Neuronal stem cell (in vitro differentiated cells): ENCODE results near the gene NLGN1.

Experiments used
- DNase-seq: peaks from one replicate; pipeline ENCODE4 v3.0.0-alpha.2; 2013; ENCODE audit warnings: low spot score
- H2AFZ ChIP-seq: one replicate; pipeline ENCODE4 v1.6.1; 2013; ENCODE audit warnings: mild to moderate bottlenecking, low read length, inconsistent platforms
- H2AK5ac ChIP-seq: 2 replicates; pipeline ENCODE4 v1.6.1; 2013; ENCODE audit warnings: low read depth, mild to moderate bottlenecking, inconsistent platforms, low read length, moderate library complexity, mixed read lengths
- H2BK120ac ChIP-seq: 2 replicates; pipeline ENCODE4 v1.6.1; 2013; ENCODE audit warnings: low read depth, mild to moderate bottlenecking, inconsistent platforms, low read length, moderate library complexity, mixed read lengths
- H2BK12ac ChIP-seq: one replicate; pipeline ENCODE4 v1.6.1; 2013; ENCODE audit warnings: low read length, inconsistent platforms
- H2BK15ac ChIP-seq: 2 replicates; pipeline ENCODE4 v1.6.1; 2013; ENCODE audit warnings: mild to moderate bottlenecking, low read length, inconsistent platforms, mixed read lengths
- H2BK5ac ChIP-seq: one replicate; pipeline ENCODE4 v1.6.1; 2013; ENCODE audit warnings: inconsistent platforms, mild to moderate bottlenecking, low read length, moderate library complexity
- H3K14ac ChIP-seq: one replicate; pipeline ENCODE4 v1.6.1; 2013; ENCODE audit warnings: low read length, inconsistent platforms
- H3K18ac ChIP-seq: 2 replicates; pipeline ENCODE4 v1.6.1; 2013; ENCODE audit warnings: low read length, inconsistent platforms
- H3K23ac ChIP-seq: 2 replicates; pipeline ENCODE4 v1.6.1; 2013; ENCODE audit warnings: low read depth, mild to moderate bottlenecking, mixed read lengths, low read length, inconsistent platforms; ENCODE audit not compliant: poor library complexity
- H3K27ac ChIP-seq: replicated peaks from 3 replicates; pipeline ENCODE4 v1.5.1; 2013; ENCODE audit warnings: low read length, inconsistent platforms
- H3K27me3 ChIP-seq, 3 experiments: 2 replicates each; pipeline ENCODE4 v1.6.1; 2013; ENCODE audit warnings: low read length in 3 of 3, mild to moderate bottlenecking in 2 of 3, inconsistent platforms in 1 of 3, low read depth in 1 of 3, mixed read lengths in 1 of 3, moderate library complexity in 1 of 3; ENCODE audit not compliant: control insufficient read depth in 3 of 3, insufficient read depth in 3 of 3
- H3K36me3 ChIP-seq, 2 donors: replicated peaks in 1 of 2; 2 replicates each; pipeline ENCODE4 v1.6.1; 2013; ENCODE audit warnings: low read length in 2 of 2; ENCODE audit not compliant: control insufficient read depth in 2 of 2, insufficient read depth in 2 of 2
- H3K4ac ChIP-seq: 2 replicates; pipeline ENCODE4 v1.6.1; 2013; ENCODE audit warnings: inconsistent platforms, mild to moderate bottlenecking, low read length, moderate library complexity
- H3K4me1 ChIP-seq, 2 donors: 1 replicate in 1 of 2; 2 replicates in 1 of 2; pipeline ENCODE4 v1.6.1; 2013; ENCODE audit warnings: low read length in 2 of 2, low read depth in 1 of 2; ENCODE audit not compliant: control insufficient read depth in 2 of 2, insufficient read depth in 1 of 2
- H3K4me2 ChIP-seq: one replicate; pipeline ENCODE4 v1.6.1; 2013; ENCODE audit warnings: mild to moderate bottlenecking, low read length, inconsistent platforms; ENCODE audit not compliant: insufficient read depth, poor library complexity, severe bottlenecking
- H3K4me3 ChIP-seq, 2 donors: 2 replicates each; pipeline ENCODE4 v1.5.1; 2013; ENCODE audit warnings: low read length in 2 of 2, mild to moderate bottlenecking in 2 of 2, inconsistent platforms in 1 of 2, moderate library complexity in 1 of 2
- H3K79me1 ChIP-seq: one replicate; pipeline ENCODE4 v1.6.1; 2013; ENCODE audit warnings: low read depth, mild to moderate bottlenecking, inconsistent platforms, low read length, moderate library complexity
- H3K9ac ChIP-seq: one replicate; pipeline ENCODE4 v1.6.1; 2013; ENCODE audit warnings: mild to moderate bottlenecking, low read depth, low read length, inconsistent platforms; ENCODE audit not compliant: poor library complexity
- H3K9me3 ChIP-seq, 2 donors: replicated peaks in 1 of 2; 2 replicates each; pipeline versions ENCODE3 to v1.6.1; 2013; ENCODE audit warnings: low read length in 2 of 2, mild to moderate bottlenecking in 2 of 2, inconsistent platforms in 1 of 2, low read depth in 1 of 2, mixed read lengths in 1 of 2, moderate library complexity in 1 of 2; ENCODE audit not compliant: control insufficient read depth in 2 of 2, insufficient read depth in 1 of 2
- H4K8ac ChIP-seq: one replicate; pipeline ENCODE4 v1.6.1; 2013; ENCODE audit warnings: low read depth, mild to moderate bottlenecking, inconsistent platforms, low read length, moderate library complexity
- H4K91ac ChIP-seq: one replicate; pipeline ENCODE4 v1.6.1; 2013; ENCODE audit warnings: low read length, low read depth, mild to moderate bottlenecking, inconsistent platforms; ENCODE audit not compliant: poor library complexity
- whole genome bisulfite sequencing, 2 donors: extraction: QIAGEN DNeasy Blood & Tissue Kit; methylation state at CpG; one replicate each; pipeline ENCODE4 v1.1.7; 2013; ENCODE audit warnings: missing lambda C conversion rate in 2 of 2, mixed read lengths in 1 of 2; ENCODE audit not compliant: insufficient read length in 2 of 2, insufficient replicate concordance in 1 of 2; ENCODE audit errors: extremely low coverage in 2 of 2; 5-methylcytosine and 5-hydroxymethylcytosine counted together

The NLGN1 gene

DNA sequence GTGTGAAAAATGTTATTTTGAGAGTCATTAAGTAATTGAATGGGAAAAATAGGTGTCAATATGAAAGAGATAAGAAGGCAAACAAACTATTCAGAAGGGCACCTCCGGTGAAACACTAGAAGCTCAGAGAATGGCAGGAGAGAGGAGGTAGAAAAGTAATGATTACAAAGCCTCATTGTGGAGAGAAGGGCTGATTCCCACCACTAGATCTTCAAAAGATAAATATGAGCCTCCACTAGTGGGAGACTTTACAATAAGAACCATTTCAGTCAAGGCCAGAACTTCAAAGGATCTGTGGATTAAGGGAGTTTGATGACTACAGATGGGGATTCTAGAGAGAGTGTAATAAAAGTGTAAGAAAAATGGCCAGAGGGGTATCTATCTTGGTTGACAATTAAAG, 535.6 kb downstream of the NLGN1 start:
- Histone ChIP-seq H4K8ac (no peak overlapping the region), H3K14ac (no peak overlapping the region), H3K4ac (no peak overlapping the region), H3K4me1 (peaks cover 7 to 20% of the 10 kb centered on the region in 2 donors), H2BK15ac (no peak overlapping the region), H2BK120ac (no peak overlapping the region), H3K9me3 (no peaks in the 10 kb centered on the region), H2AK5ac (no peak overlapping the region), H3K36me3 (no peaks in the 10 kb centered on the region), H3K9ac (no peak overlapping the region), H2BK5ac (no peak overlapping the region), H2BK12ac (no peak overlapping the region), H3K23ac (no peak overlapping the region), H3K18ac (no peak overlapping the region), H3K27me3 (no peaks in the 10 kb centered on the region), H3K4me3 (no peak overlapping the region), H2AFZ (no peak overlapping the region), H3K27ac (no peak overlapping the region), H4K91ac (no peak overlapping the region), H3K79me1 (no peaks in the 10 kb centered on the region), H3K4me2 (no peak overlapping the region)
- WGBS, 2 donors, result no CpG with 5 or more reads among the region's 1 CpG
- no peak for DNase-seq

- H2BK15ac ChIP-seq, result no peak overlapping the region
- no peak overlapping the region for H2AK5ac ChIP-seq
- H4K8ac ChIP-seq, result no peak overlapping the region
- H4K91ac ChIP-seq, result no peak overlapping the region
- no peak overlapping the region for H3K4me2 ChIP-seq
- peaks cover 14 to 16% of the 10 kb centered on the region in 2 donors for H3K4me1 ChIP-seq
- no peak overlapping the region for H2BK12ac ChIP-seq
- H2AFZ ChIP-seq, result no peak overlapping the region
- no CpG with 5 or more reads among the region's 2 CpGs for whole genome bisulfite sequencing, 2 donors
- no peak overlapping the region for H2BK120ac ChIP-seq
- H3K27me3 ChIP-seq, result no peaks in the 10 kb centered on the region
- H2BK5ac ChIP-seq, result no peak overlapping the region
- no peaks in the 10 kb centered on the region for H3K9me3 ChIP-seq
- no peak overlapping the region for H3K18ac ChIP-seq
- no peak overlapping the region for H3K23ac ChIP-seq
- no peak overlapping the region for H3K14ac ChIP-seq
- no peak overlapping the region for H3K4ac ChIP-seq
- H3K27ac ChIP-seq, result no peak overlapping the region
- H3K4me3 ChIP-seq, result no peak overlapping the region
- no peaks in the 10 kb centered on the region for H3K36me3 ChIP-seq
- no peaks in the 10 kb centered on the region for H3K79me1 ChIP-seq
- no peak overlapping the region for H3K9ac ChIP-seq
- DNase-seq, result no peak
Observed at GRCh38 chr3:173936316-173936715, 538.8 kb downstream of the NLGN1 start.

DNA sequence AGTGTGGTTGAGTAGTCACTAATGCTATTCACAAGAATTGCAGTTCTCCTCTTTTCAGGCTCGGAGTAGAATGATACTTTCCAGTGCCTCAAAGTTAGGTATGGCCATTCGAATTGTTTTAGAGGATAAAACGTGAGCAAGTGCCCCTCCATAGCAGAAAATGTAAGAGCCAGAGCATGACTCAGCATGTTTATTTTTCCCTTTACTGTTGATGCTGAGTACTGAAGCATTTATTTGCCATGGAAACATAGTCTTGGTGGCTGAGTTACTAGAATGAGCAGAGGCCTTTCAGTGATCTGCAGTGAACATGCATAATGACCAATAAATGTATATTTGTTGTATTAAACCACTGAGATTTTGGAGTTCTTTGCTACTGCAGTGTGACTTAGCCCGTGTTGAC, 540.6 kb downstream of the NLGN1 start:
- no CpG with 5 or more reads among the region's 4 CpGs for WGBS, 2 donors
- Histone ChIP-seq H3K4me3 (no peak overlapping the region), H2BK15ac (no peak overlapping the region), H3K9me3 (no peaks in the 10 kb centered on the region), H2BK12ac (no peak overlapping the region), H3K36me3 (no peaks in the 10 kb centered on the region), H3K4me2 (no peak overlapping the region), H3K4ac (no peak overlapping the region), H2AFZ (no peak overlapping the region), H3K23ac (no peak overlapping the region), H2BK120ac (no peak overlapping the region), H2BK5ac (no peak overlapping the region), H2AK5ac (no peak overlapping the region), H3K18ac (no peak overlapping the region), H3K27ac (no peak overlapping the region), H3K14ac (no peak overlapping the region), H3K27me3 (no peaks in the 10 kb centered on the region), H4K8ac (no peak overlapping the region), H3K9ac (no peak overlapping the region), H3K4me1 (peaks cover 9 to 11% of the 10 kb centered on the region in 2 donors), H3K79me1 (no peaks in the 10 kb centered on the region), H4K91ac (no peak overlapping the region)
- no peak for DNase-seq

- Histone ChIP-seq H3K27me3 (no peaks in the 10 kb centered on the region), H4K91ac (no peak overlapping the region), H3K14ac (no peak overlapping the region), H3K4me1 (peaks cover 7 to 13% of the 10 kb centered on the region in 2 donors), H3K4ac (no peak overlapping the region), H2BK5ac (no peak overlapping the region), H3K4me3 (no peak overlapping the region), H3K18ac (no peak overlapping the region), H4K8ac (no peak overlapping the region), H3K79me1 (no peaks in the 10 kb centered on the region), H3K36me3 (no peaks in the 10 kb centered on the region), H2AK5ac (no peak overlapping the region), H3K27ac (no peak overlapping the region), H2BK15ac (no peak overlapping the region), H2BK120ac (no peak overlapping the region), H2BK12ac (no peak overlapping the region), H3K23ac (no peak overlapping the region), H3K9ac (no peak overlapping the region), H2AFZ (no peak overlapping the region), H3K9me3 (no peaks in the 10 kb centered on the region), H3K4me2 (no peak overlapping the region)
- no peak for DNase-seq
- WGBS, 2 donors, result no CpG with 5 or more reads among the region's 2 CpGs
Observed at GRCh38 chr3:173938616-173939015, 541.1 kb downstream of the NLGN1 start.
